ENCODE measurements around the gene SYNPO.

Gene SYNPO

DNA sequence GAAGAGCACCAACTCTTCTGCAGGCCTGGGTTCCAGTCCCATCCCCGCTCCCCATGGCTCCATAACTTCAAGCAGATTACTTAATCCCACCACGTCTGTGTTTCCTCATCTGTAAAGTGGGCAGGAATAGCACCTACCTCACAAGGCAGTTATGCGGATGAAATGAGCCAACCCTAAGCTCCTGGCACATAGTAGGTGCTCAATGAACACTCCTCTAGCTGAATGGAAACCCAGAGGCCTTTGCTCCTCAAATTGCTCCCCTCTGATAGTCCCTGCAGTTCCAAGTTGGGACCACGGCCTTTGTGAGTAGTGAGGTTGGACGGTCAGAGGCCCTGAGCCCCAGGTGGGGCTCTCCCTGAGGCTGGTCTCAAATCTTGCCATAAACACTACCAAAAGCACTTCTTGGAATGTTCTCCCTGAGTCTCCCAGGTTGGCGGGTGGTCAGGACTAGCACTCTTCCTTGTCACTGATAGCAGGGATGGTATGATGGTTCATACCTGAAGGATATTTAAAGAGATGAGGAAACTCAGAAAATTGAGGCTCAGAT is 35.5 kb upstream of the SYNPO start:
- Histone ChIP-seq H3K27me3 (ENCODE audit: insufficient read depth, low read depth) (no peaks in the 10 kb centered on the region), H3K4me3 (IDR thresholded peaks at IDR 0.05; ENCODE audit: insufficient read depth, low read depth, low read length) (no peak overlapping the region), H3K79me2 (ENCODE audit: insufficient read depth, low read depth) (no peaks in the 10 kb centered on the region), H3K36me3 (ENCODE audit: insufficient read depth) (no peaks in the 10 kb centered on the region), H3K4me2 (no peak overlapping the region), H3K4me1 (ENCODE audit: low read depth, poor library complexity, severe bottlenecking) (peaks cover 16% of the 10 kb centered on the region), H4K20me1 (ENCODE audit: insufficient read depth) (no peaks in the 10 kb centered on the region), H3K27ac (no peak overlapping the region), H3K9ac (no peak overlapping the region), H2AFZ (ENCODE audit: low read depth) (no peak overlapping the region)
- TF ChIP-seq, protein P1, sequence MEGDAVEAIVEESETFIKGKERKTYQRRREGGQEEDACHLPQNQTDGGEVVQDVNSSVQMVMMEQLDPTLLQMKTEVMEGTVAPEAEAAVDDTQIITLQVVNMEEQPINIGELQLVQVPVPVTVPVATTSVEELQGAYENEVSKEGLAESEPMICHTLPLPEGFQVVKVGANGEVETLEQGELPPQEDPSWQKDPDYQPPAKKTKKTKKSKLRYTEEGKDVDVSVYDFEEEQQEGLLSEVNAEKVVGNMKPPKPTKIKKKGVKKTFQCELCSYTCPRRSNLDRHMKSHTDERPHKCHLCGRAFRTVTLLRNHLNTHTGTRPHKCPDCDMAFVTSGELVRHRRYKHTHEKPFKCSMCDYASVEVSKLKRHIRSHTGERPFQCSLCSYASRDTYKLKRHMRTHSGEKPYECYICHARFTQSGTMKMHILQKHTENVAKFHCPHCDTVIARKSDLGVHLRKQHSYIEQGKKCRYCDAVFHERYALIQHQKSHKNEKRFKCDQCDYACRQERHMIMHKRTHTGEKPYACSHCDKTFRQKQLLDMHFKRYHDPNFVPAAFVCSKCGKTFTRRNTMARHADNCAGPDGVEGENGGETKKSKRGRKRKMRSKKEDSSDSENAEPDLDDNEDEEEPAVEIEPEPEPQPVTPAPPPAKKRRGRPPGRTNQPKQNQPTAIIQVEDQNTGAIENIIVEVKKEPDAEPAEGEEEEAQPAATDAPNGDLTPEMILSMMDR (conservative IDR thresholded peaks at IDR 0.05; ENCODE audit: low read depth, low read length) = no peak

DNA sequence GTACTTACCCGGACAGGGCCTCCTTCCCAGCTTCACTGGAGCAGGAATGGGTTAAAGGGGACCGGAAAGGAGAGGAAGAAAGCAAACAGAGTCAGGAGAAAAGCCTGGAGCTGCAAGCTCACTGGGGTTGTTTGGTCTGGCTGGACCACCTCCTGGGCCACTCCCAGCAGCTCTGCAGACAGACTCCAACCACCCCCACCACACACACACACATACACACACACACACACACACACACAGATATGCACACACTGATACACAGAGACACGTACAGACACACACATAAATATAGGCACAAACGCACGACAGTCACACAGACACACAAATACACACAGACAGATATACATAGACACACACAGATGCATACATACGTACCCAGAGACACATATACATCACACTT is 34.9 kb upstream of the SYNPO start:
- Histone ChIP-seq H3K79me2 (ENCODE audit: insufficient read depth, low read depth) (no peaks in the 10 kb centered on the region), H3K27ac (no peak overlapping the region), H2AFZ (ENCODE audit: low read depth) (no peak overlapping the region), H3K4me2 (no peak overlapping the region), H3K27me3 (ENCODE audit: insufficient read depth, low read depth) (no peaks in the 10 kb centered on the region), H3K9ac (no peak overlapping the region), H3K4me3 (IDR thresholded peaks at IDR 0.05; ENCODE audit: insufficient read depth, low read depth, low read length) (no peak overlapping the region), H3K36me3 (ENCODE audit: insufficient read depth) (no peaks in the 10 kb centered on the region), H4K20me1 (ENCODE audit: insufficient read depth) (no peaks in the 10 kb centered on the region), H3K4me1 (ENCODE audit: low read depth, poor library complexity, severe bottlenecking) (peaks cover 16% of the 10 kb centered on the region)
- TF ChIP-seq, protein P1 (conservative IDR thresholded peaks at IDR 0.05; ENCODE audit: low read depth, low read length) = no peak

DNA sequence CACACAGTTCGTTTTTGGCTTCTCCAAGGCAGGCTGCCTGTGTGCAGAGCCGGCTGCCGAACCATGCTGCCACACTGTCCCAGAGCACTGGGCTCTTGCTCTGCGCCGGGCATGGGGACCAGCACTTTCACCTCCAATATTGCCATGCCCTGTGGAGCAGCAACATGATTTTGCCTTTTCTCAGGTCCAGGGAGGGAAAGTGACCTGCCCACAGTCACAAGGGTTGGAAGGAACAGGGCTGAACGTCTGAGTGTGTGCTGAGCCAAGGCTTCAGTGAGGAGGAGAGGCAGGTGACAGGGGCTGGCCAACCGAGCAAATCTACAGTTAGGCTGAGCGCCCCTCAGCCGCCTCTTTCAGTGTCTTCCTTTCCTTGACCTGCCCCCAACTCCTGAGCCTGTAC is 34.0 kb upstream of the SYNPO start:
- Histone ChIP-seq H3K9ac (no peak overlapping the region), H3K4me2 (no peak overlapping the region), H3K4me1 (ENCODE audit: low read depth, poor library complexity, severe bottlenecking) (peaks cover 16% of the 10 kb centered on the region), H2AFZ (ENCODE audit: low read depth) (no peak overlapping the region), H3K27ac (no peak overlapping the region), H4K20me1 (ENCODE audit: insufficient read depth) (no peaks in the 10 kb centered on the region), H3K27me3 (ENCODE audit: insufficient read depth, low read depth) (no peaks in the 10 kb centered on the region), H3K79me2 (ENCODE audit: insufficient read depth, low read depth) (no peaks in the 10 kb centered on the region), H3K4me3 (IDR thresholded peaks at IDR 0.05; ENCODE audit: insufficient read depth, low read depth, low read length) (no peak overlapping the region), H3K36me3 (ENCODE audit: insufficient read depth) (no peaks in the 10 kb centered on the region)
- TF ChIP-seq, protein P1 (conservative IDR thresholded peaks at IDR 0.05; ENCODE audit: low read depth, low read length) = no peak

DNA sequence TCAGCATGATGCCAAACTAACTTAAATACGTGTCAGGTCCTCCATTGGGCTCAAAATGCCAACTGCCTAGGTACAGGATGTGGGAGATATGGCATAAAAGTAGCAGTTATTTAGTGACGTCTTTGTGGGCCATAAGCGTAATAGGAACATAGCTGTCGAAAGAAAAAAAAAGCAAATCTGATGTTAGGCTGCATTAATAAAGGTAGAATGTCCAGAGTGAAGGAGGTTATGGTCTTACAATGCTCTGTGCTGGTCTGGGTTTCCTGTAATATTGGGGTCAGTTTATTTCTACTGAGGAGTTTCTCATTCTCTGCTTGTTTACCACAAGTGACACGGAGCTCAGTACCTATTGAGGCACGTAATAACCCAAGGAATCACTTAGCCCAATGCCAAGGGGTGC is 33.4 kb upstream of the SYNPO start:
- Histone ChIP-seq H3K27ac (no peak overlapping the region), H3K9ac (no peak overlapping the region), H3K27me3 (ENCODE audit: insufficient read depth, low read depth) (no peaks in the 10 kb centered on the region), H2AFZ (ENCODE audit: low read depth) (no peak overlapping the region), H3K4me3 (IDR thresholded peaks at IDR 0.05; ENCODE audit: insufficient read depth, low read depth, low read length) (no peak overlapping the region), H3K4me1 (ENCODE audit: low read depth, poor library complexity, severe bottlenecking) (peaks cover 16% of the 10 kb centered on the region), H3K36me3 (ENCODE audit: insufficient read depth) (no peaks in the 10 kb centered on the region), H3K4me2 (no peak overlapping the region), H3K79me2 (ENCODE audit: insufficient read depth, low read depth) (no peaks in the 10 kb centered on the region), H4K20me1 (ENCODE audit: insufficient read depth) (no peaks in the 10 kb centered on the region)
- TF ChIP-seq, protein P1 (conservative IDR thresholded peaks at IDR 0.05; ENCODE audit: low read depth, low read length) = no peak

Data from KMS-11 (cell line).